H54 (cell line): ENCODE data around the gene DLX4.

Experiments used
- DNase-seq: peaks from one replicate; pipeline ENCODE4 v3.0.0; 2011; ENCODE audit warnings: low spot score, mixed read lengths; ENCODE audit not compliant: insufficient read length
- FAIRE-seq: peaks from 3 replicates; lab custom pipeline; 2011; peaks lifted over from hg19 to GRCh38; lab: Jason Lieb, UNC
- POLR2A ChIP-seq: IDR thresholded peaks from 2 replicates; pipeline ENCODE4 v1.6.1; 2011; ENCODE audit warnings: low read depth, mild to moderate bottlenecking, low read length

DLX4 gene

DNA sequence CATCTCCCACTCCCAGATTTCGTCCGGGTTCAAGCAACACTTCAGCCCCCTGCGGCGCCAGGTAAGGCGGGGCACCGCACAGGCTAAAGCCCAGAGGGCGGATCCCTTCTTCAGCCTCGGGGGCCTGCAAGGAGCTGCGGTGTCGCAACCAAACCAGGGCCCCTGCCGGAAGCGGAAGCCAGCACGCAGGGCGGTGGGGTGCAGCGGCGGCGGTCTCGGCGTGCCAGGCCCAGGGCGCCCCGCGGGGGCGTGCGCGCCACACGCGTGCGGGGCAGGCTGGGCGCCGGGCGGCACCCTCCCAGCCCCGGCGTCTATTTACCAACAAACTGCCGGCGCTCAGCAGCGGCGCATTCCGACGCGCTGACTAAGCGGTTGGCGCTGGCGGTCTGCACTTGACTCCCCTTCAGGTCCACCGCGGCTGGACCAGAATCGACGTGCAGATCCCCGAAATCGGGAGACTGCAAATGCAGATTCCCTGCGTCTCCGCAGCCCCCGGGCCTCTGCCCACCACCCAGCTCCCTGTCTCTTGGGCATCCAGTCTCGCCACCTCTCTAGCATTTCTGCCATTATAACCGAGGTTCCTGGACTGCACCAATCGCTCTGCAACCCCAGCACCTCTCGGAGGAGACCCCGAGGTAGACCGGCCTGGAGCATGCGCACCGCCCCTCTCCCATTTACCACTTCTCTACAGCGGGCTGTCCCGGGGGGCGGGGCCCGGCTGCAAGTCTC lies 421 bp upstream of the DLX4 start:
- DNase-seq (peak; percentile 97), FAIRE-seq (no peak)
- TF ChIP-seq POLR2A: 0 out of 2 replicates have a peak, but pooled peaks have one; percentile 25

DNA sequence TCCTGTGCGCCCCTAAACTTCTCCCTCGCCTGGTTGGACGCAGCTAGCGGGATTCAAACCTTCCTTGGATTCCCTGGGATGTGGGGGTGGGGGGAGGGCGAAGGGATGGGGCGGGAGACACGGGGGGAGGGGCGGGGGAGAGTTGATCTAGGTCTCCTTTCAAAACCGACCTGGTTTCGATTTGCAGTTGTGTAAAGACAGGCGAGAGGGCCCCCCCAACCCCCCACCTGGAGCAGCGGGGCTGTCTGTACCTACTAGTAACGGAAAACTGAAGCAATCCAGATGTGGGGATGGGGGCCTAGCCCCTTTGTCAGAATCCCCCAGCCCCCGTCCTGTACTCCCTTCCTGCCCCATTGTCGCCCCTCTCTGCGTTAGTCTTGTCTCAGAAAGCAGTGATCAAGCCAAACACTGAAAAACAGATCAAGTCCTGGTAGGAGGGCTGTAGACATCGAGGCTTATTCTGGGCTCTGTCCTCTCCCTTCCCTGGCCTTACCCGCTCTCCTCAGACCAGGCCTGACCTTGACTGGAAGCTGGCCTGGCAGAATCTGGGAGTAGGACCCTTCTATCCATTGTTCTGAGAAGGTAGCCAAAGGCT lies 902 bp downstream of the DLX4 start:
- TF ChIP-seq POLR2A: no peak

DNA sequence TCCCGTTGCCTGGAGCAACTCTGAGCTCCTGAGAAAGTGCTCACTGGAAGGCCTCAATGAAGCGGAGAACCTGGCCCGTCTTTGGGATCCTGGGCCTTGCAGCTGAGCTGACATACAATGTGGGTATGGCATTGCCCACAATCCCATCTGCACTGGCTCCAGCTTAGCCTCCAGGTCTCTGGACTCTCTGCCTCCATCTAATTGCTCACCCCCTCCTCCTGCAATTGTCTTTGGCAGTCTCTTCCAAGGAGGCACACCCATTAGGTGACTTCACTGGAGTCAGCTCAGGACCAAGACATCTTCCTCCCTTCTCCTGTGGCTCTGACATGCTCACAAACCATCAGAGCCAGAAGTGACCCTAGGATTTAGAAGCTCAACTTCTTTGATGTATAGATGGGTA lies 1.5 kb downstream of the DLX4 start:
- TF ChIP-seq POLR2A: no peak
- FAIRE-seq (no peak), DNase-seq (no peak)

More for the DNA sequence above, 902 bp downstream of the DLX4 start:
- no peak for DNase-seq
- no peak for FAIRE-seq

- no peak for TF ChIP-seq POLR2A
- FAIRE-seq (no peak), DNase-seq (no peak)
Measured at GRCh38 chr17:49971199-49971847, 2.3 kb downstream of the DLX4 start.

DNA sequence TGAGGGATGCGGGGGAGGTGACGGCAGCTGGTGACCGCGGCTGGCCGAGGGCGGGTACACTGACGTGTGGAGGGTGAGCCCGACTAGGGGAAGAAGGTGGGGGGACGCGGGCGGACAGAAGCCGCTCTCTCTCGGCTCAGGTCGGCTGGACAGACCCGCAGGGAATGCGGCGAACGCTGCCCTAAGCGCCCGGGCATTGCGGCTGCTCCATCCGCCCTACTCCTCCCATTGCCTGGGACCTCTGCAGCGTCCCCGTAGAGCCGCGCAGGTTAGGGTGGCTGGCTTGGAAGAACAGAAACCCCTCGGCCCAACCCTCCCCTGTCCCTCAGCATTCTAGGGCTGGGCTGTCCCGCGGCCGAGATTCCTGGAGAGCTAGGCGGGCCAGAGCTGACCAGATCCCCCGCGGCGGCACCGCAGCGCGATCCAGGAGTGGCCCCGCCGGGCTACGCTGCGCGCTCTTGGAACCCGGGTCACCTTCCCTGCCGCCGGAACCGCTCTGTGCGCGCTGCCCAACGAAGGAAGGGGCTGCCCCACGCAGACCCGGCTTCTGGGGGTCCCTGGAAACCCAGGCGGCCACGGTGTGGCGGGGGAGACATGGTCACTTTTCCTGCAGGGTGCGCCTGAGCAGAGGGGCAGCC lies 3.0 kb downstream of the DLX4 start:
- no peak for FAIRE-seq
- TF ChIP-seq POLR2A: no peak
- DNase-seq: no peak

GRCh38 chr17:49972486-49973270 lies 3.7 kb downstream of the DLX4 start:
- no peak for FAIRE-seq
- TF ChIP-seq POLR2A: no peak
- DNase-seq: no peak

DNA sequence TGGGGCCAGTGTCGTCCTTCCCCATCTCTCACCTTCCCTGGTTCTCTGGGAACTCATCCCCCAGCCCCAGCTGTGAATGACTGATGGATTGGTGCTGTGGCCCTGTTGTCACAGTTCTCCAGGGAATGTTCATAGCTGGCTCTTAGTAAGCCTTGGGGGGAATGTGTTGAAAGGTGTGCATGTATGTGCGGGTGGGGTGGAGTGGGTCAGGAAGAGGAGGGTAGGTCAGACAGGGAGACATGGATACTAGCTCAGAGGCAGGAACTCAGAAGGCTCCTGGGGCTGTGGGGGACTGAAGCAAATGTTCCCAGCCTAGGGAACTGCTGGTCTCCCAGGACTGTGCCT lies 4.3 kb downstream of the DLX4 start:
- FAIRE-seq: no peak
- DNase-seq: no peak
- TF ChIP-seq POLR2A: no peak

DNA sequence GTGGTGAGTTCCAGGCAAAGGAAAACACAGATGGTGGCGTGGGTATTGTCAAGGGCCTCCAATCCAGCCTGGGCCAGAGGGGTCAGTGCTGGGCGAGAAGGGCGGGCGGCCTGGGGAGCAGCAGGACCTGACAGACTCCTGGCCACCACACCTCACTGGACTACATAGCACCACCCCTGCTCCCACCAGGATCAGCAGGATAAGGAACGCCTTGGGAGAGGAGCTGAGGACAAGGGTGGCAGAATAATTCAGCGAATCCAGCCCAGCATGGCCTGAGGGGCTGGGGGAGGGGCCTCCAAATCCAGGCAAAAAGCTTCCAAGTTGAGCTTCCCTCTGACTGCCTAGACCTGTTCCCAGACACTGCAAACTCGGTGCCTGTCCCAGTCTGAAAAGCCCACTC lies 6.5 kb downstream of the DLX4 start:
- DNase-seq (no peak), FAIRE-seq (no peak)
- no peak for TF ChIP-seq POLR2A

DNA sequence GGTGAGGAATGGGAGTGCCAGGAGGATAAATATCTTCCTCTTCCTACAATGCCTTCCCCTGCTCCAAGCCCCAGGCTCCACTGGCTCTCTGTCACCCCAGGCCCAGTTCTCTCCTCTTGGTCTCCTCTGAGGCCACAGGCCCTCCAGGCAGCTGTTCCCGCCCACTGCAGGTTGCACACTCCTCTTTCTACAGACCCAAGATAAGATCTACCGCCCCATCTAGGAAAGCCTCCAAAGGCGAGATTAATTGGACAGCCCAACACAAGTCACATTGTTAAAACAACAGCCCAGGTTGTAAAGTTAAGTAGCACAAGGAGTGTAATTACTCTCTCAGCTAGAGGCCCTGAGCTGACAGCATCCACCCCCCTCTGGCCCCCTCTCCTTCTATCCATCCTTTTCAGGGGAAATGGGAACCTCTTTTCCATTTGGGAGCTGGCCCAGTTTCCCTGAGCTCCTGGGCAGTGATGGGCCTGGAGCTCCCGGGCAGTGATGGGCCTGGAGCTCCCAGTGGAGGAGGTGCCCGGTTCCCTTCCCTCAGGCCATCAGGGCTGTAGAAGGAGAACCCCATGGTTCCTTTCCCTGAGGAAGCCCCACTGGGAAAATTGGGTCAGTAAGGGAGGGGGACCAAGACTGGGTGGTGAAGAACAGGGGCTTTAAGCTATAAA lies 7.3 kb downstream of the DLX4 start:
- TF ChIP-seq POLR2A: no peak
- DNase-seq (no peak), FAIRE-seq (no peak)

GRCh38 chr17:49976828-49977202 lies 7.8 kb downstream of the DLX4 start:
- DNase-seq (no peak), FAIRE-seq (no peak)
- no peak for TF ChIP-seq POLR2A

DNA sequence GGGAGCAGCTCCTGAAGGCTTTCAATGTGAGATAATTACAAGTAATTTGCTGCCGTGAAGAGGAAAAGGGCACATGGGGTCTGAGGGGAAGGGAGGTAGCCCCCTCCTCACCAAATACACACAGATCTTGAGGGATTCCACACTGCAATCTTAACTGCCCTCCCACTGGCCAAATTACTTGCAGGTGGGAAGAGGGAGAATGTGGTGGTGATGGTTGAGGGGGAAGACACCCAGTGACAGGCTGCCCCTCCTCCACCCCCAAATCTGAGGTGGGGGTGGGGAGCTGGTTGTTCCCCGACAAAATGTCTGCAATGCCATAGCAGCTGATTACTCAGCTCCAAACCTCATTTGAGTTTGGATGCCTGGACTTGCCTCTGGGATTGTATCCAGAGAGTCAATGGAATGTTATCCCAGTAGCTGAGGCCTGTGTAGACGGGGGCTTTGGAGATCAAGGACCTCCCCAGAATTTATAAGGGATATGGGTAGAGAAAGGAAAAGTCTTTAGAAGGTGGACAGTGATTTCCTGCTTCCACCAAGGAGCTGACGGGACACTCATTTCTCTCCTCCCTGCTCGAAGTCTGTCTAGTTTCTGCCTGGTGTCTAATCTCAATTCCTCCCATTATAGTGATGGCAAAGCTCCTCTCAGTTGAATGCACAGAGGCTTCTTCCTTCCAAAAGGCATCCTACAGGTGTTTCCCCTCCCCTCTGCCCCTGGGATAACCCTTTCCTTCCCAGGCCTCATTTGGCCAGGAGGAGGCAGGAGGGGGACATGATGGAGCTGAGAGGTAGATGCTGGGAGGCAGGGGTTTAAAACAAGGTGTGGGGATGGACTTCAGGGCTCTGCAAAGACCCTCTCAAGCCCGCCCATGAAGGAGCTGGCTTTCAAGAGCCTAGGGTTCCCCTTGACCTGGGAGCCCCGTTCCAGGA lies 8.7 kb downstream of the DLX4 start:
- no peak for FAIRE-seq
- TF ChIP-seq POLR2A: no peak
- no peak for DNase-seq

DNA sequence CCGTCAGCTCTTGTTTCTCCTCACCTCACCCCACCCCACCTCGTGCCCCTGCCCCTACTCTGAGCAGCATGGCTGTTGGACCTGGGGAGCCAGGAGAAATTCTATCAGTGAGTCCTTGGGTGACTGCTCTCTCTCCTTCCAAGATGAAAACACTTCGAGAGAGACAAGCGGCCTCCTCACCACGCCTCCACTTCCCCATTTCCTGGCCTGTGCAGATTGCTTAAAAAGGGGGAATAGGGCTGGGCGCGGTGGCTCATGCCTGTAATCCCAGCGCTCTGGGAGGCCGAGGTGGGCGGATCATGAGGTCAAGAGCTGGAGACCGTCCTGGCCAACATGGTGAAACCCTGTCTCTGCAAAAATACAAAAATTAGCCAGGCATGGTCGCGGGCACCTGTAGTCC lies 9.5 kb downstream of the DLX4 start:
- no peak for FAIRE-seq
- TF ChIP-seq POLR2A: no peak

More for the DNA sequence above, 9.5 kb downstream of the DLX4 start:
- no peak for DNase-seq
